ENCODE data around the gene GREB1.

GRCh38 chr2:11540996-11541692 lies 7.3 kb downstream of the GREB1 start:
- TF ChIP-seq CTCF (IDR thresholded peaks at IDR 0.05; ENCODE audit: insufficient read depth, low read length, poor library complexity, severe bottlenecking) (no peak), EZH2phosphoT487 (conservative IDR thresholded peaks at IDR 0.05; ENCODE audit: low read length) (no peak)
